Measurements from ENCODE around the gene CD7.

DNA sequence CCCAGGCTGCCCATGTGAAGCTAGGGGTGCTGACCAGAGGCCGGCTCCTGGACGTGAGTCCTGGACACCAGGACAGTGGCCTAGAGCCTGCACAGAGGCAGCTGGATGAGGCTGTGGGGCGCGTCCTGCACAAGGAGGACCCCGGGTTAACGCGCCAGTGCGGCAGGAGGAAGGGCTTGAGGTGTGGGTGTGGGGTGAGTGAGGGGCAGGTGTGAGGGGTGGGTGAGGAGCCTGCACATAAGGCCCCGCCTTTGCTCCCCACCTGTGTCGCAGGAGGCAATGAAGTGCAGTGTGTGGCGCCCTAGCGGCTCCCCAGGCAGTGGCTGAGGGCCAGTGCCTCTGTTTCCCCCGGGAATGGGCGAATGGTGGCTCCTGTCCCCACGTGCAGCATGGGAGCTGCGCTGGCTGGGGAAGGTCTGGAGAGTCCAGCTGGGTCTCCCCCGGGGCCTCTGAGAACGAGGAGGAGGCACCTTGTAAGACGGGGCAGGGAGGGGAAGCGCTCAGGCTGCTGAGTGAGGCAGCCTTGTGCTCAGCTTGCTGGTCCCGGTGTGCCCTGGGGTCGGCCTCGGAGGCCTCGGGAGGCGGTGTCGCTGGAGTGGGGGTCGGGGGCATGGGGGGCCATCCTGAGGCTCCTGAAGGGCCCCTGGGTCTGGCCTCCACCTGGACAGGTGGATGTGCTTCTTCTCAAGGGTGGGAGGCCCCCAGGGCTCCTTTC lies 3.2 kb downstream of the CD7 start:
- TF ChIP-seq CTCF (IDR thresholded peaks at IDR 0.05; ENCODE audit: low read depth, low read length) (no peak), EZH2phosphoT487 (IDR thresholded peaks at IDR 0.05; ENCODE audit: low read depth) (no peak)
